HUES64 (cell line): ENCODE results near the gene MAP4K4.

Experiments used
- H3K27ac ChIP-seq: 2 replicates; pipeline ENCODE4 v1.7.0; 2013; ENCODE audit warnings: low read depth, low read length, inconsistent platforms
- H3K27me3 ChIP-seq: 2 replicates; pipeline ENCODE4 v1.6.1; 2013; ENCODE audit warnings: mild to moderate bottlenecking, low read length; ENCODE audit not compliant: insufficient read depth
- H3K36me3 ChIP-seq: 2 replicates; pipeline ENCODE4 v1.6.1; 2013; ENCODE audit warnings: mild to moderate bottlenecking, low read length; ENCODE audit not compliant: insufficient read depth
- H3K4me1 ChIP-seq: 2 replicates; pipeline ENCODE4 v1.6.1; 2013; ENCODE audit warnings: mild to moderate bottlenecking, low read length, moderate library complexity; ENCODE audit not compliant: insufficient read depth
- H3K4me3 ChIP-seq: 2 replicates; pipeline ENCODE4 v1.5.1; 2013; ENCODE audit warnings: mild to moderate bottlenecking, low read length, moderate library complexity
- H3K9ac ChIP-seq: 2 replicates; pipeline ENCODE4 v1.6.1; 2013; ENCODE audit warnings: mild to moderate bottlenecking, low read depth, low read length
- H3K9me3 ChIP-seq: 2 replicates; pipeline ENCODE4 v1.6.1; 2013; ENCODE audit warnings: low read depth, low read length; ENCODE audit not compliant: insufficient read depth
- WGBS: fragments of 150-250, 120-280 bp; methylation state at CpG from one replicate; pipeline ENCODE4 v1.1.7; 2013; ENCODE audit warnings: missing lambda C conversion rate; 5-methylcytosine and 5-hydroxymethylcytosine counted together

Gene MAP4K4

DNA sequence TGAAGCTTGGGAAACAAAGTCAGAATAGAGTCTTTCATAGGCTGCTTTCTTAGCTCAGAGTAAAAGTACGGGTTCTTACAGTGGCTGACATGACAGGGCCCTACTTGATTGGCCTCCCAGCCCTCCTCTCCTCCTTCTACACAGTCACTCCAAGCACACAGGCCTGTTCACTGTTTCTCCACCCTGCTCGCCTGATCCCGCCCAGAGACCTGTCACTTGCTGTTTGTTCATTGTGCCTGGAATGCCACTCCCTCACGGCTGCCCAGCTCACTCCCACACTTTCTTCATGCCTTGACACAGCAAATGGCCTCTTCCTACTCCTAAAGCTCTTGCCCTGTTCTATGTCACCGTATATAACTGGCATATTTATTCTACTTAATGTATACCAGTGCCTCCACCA lies 104.8 kb downstream of the MAP4K4 start:
- Histone ChIP-seq H3K4me1 (peaks cover 42% of the 10 kb centered on the region), H3K4me3 (no peak overlapping the region), H3K36me3 (no peaks in the 10 kb centered on the region), H3K9me3 (no peaks in the 10 kb centered on the region), H3K27ac (no peak overlapping the region), H3K9ac (no peak overlapping the region), H3K27me3 (no peaks in the 10 kb centered on the region)
- 89% methylated on average over 5 of the region's 5 CpGs for WGBS

DNA sequence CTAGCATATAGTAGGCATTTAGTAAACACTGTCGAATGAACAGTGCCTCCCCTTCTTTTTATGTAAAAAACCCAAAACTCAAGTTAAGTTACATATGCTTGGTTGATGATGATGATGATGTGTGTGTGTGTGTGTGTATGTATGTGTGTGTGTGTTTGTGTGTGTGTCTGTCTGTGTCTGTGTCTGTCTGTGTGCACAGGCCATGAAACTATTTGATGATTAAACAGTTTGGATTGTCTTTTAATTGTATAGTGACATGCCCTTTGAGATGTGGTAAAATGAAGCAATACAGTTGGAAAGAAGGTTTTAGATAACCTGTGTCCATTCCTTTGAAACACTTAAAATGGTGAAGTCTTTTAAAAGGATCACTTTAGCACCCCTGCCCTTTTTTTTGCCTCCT lies 105.6 kb downstream of the MAP4K4 start:
- WGBS = 92% methylated on average over 1 of the region's 1 CpG
- no peak overlapping the region for H3K4me3 ChIP-seq
- no peak overlapping the region for H3K9ac ChIP-seq
- peaks cover 50% of the 10 kb centered on the region for H3K4me1 ChIP-seq
- H3K9me3 ChIP-seq = no peaks in the 10 kb centered on the region
- H3K36me3 ChIP-seq = no peaks in the 10 kb centered on the region
- H3K27ac ChIP-seq = no peak overlapping the region
- H3K27me3 ChIP-seq = no peaks in the 10 kb centered on the region

DNA sequence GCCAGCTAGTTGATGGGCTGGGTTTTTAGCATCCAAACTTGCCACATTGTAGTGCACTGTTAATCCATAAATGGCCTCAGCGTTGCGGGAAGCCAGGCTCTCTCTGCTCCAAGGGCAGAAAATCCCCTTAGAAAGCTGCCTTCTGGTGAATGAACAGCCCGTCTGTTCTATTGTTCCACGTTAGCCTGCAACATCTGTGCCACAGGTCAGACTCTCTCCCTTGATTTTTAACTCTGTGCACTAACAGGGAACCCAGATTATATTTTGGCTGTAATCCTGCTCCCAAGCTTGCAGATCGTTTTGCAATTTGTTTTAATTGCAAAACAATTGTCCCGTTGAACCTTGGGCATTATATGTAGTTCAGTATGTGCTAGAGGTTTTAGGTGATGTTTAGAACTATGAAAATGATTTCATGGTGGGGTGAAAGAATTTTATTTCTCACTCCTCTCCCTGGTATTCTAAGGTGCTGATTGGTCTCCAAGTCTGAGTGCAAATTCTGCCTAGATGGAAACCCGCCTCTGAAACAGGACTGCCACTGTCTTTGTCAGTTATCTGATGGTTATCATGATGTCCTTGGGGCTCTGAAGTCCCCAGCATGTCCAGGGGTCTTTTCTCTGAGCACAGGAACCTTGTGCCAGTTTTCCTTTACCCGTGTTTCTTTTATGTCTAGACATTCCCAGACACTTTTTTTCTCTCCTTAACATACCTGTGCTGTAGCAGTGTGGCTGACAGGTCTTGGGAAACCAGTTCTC lies 106.6 kb downstream of the MAP4K4 start:
- H3K36me3 ChIP-seq = no peaks in the 10 kb centered on the region
- H3K4me3 ChIP-seq = no peak overlapping the region
- H3K4me1 ChIP-seq = peaks cover 60% of the 10 kb centered on the region
- H3K27ac ChIP-seq = peak overlapping the region; percentile 46
- H3K9ac ChIP-seq = no peak overlapping the region
- H3K27me3 ChIP-seq = no peaks in the 10 kb centered on the region
- no peaks in the 10 kb centered on the region for H3K9me3 ChIP-seq
- WGBS = 76% methylated on average over 8 of the region's 8 CpGs

DNA sequence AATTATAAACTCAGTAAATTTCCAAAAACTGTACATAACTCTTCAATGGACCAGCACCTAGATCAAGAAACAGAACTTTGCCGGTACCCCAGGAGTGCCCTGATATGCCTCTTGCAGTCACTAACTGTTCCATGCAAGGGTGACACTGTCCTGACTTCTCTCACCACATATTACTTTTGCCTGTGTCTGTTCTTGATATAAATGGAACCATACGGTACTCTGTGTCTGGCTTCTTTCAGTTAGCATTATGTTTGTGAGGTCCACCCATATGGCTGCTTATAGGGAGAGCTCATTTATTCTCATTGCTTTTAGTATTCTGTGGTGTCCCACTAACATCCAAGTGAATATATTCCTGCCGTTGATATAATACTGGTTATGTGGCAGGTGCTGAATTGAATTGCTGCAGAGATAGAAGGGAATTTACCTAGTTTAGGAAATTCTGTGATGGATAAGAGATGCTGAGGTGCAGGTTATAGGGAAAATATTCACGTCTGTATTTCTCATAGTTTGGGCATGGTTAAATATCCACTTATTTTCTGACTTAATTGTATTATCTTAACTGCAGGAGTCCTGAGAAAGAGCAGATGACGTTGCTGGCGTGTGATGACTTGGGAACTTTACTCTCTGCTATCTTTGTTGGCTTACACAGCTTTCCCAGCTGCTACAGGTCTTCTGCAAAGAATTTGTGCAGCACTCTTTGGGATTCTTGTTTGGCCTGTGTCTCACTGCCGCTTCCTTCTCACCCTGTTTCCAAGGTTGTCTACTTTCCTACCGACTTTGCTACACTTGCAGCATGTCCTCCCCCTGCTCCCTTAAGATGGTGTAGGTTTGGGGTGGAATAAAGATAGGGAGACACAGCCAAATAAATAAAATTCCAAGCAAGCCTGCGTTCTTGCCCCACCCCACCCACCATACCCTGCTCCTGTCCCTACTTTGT lies 107.9 kb downstream of the MAP4K4 start:
- Histone ChIP-seq H3K4me3 (no peak overlapping the region), H3K9me3 (no peaks in the 10 kb centered on the region), H3K27me3 (no peaks in the 10 kb centered on the region), H3K27ac (peak overlapping the region; percentile 63), H3K36me3 (no peaks in the 10 kb centered on the region), H3K4me1 (peaks cover 70% of the 10 kb centered on the region), H3K9ac (peak overlapping the region; percentile 49; the same call in 1 of the 2 replicates)
- WGBS = 68% methylated on average over 7 of the region's 9 CpGs

DNA sequence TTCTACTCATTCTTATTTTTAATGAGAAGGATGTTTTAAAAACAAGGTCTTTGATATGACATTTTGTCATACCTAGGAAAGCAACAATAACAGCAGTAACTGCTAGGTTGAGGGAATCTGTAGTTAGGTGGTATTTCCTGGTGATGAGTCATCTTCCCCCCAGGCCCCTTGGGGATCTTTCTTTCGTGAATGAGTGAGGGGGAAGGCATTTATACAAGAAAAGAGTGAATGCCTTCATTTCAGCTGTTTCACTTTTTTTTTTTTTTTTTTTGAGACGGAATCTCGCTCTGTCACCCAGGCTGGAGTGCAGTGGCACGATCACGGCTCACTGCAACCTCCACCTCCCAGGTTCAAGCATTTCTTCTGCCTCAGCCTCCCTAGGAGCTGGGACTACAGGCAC lies 108.6 kb downstream of the MAP4K4 start:
- H3K27ac ChIP-seq = peak overlapping the region; percentile 63
- no peaks in the 10 kb centered on the region for H3K36me3 ChIP-seq
- H3K4me1 ChIP-seq = peaks cover 70% of the 10 kb centered on the region
- no peaks in the 10 kb centered on the region for H3K9me3 ChIP-seq
- 40% methylated on average over 5 of the region's 5 CpGs for WGBS
- H3K27me3 ChIP-seq = no peaks in the 10 kb centered on the region
- no peak overlapping the region for H3K4me3 ChIP-seq
- peak overlapping the region; percentile 49; the same call in 1 of the 2 replicates for H3K9ac ChIP-seq

DNA sequence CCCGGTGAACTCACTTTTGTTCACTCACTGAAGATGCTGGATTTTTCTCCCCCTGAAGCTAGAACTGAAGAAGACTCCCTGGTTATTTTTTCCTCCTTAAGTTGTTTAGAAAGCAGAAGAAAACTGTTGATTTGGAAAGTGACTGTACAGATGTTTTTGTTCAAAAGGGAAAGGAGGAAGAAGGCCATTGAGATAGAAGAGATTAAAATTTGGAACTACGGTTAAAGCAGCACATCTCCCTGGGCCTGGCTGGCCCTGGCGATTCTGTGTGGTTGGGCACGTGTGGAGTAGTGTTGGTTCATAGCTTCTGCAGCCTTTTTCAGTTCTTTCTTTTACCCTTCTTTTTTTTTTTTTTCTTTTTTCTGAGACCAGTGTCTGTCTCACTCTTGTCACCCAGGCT lies 109.2 kb downstream of the MAP4K4 start:
- 85% methylated on average over 4 of the region's 4 CpGs for WGBS
- H3K9me3 ChIP-seq = no peaks in the 10 kb centered on the region
- H3K27me3 ChIP-seq = no peaks in the 10 kb centered on the region
- H3K4me1 ChIP-seq = peaks cover 70% of the 10 kb centered on the region
- H3K36me3 ChIP-seq = no peaks in the 10 kb centered on the region
- H3K4me3 ChIP-seq = no peak overlapping the region
- H3K27ac ChIP-seq = peak overlapping the region; percentile 63
- no peak overlapping the region; the same call in 1 of the 2 replicates for H3K9ac ChIP-seq

DNA sequence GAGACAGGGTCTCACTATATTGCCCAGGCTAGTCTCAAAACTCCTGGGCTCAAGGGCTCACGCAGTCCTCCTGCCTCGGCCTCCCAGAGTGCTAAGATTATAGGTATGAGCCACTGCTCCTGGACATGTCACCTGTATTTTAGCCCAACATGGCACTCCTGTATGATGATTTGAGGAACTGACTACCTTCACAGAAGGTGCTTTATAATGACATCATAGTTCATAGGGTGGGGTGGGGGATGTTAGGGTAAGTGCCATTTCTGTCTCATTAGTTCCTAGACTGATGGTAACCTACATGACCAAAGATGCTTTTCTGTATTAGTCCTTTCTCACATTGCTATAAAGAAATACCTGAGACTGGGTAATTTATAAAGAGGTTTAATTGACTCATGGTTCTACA lies 109.7 kb downstream of the MAP4K4 start:
- 96% methylated on average over 2 of the region's 2 CpGs for WGBS
- Histone ChIP-seq H3K9ac (no peak overlapping the region), H3K36me3 (no peaks in the 10 kb centered on the region), H3K9me3 (no peaks in the 10 kb centered on the region), H3K4me1 (peaks cover 67% of the 10 kb centered on the region), H3K4me3 (no peak overlapping the region), H3K27me3 (no peaks in the 10 kb centered on the region), H3K27ac (no peak overlapping the region)

DNA sequence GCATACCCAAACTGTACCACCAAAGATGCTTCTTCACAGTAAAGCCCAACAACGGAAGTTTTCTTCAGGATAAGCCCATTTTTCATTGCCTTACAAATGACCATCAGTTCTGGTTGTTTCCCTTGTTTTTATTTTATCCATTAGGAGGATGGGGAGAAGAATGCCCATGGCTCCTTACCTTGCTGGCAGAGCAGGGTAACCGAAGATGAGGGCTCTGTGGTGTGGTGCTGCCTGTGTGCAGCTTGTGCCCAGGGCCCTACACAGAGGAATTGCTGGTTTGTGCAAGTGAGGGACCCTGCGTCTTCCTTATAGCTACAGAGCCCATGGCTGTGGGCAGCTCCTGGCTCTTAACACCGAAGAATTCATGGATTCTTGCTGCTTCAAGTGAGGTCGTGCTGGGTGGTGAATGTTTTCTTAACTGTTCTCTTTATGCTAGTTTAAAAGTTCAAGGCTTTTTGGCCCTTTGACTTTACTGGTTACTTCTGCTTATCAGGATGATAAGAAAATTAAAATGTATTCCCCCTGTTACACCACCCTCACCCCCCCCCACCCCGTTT lies 110.6 kb downstream of the MAP4K4 start:
- no peaks in the 10 kb centered on the region for H3K36me3 ChIP-seq
- no peaks in the 10 kb centered on the region for H3K27me3 ChIP-seq
- H3K4me3 ChIP-seq = no peak overlapping the region
- no peaks in the 10 kb centered on the region for H3K9me3 ChIP-seq
- peaks cover 66% of the 10 kb centered on the region for H3K4me1 ChIP-seq
- WGBS = 50% methylated on average over 5 of the region's 6 CpGs
- H3K9ac ChIP-seq = no peak overlapping the region
- H3K27ac ChIP-seq = peak overlapping the region; percentile 47; the same call in 1 of the 2 replicates

DNA sequence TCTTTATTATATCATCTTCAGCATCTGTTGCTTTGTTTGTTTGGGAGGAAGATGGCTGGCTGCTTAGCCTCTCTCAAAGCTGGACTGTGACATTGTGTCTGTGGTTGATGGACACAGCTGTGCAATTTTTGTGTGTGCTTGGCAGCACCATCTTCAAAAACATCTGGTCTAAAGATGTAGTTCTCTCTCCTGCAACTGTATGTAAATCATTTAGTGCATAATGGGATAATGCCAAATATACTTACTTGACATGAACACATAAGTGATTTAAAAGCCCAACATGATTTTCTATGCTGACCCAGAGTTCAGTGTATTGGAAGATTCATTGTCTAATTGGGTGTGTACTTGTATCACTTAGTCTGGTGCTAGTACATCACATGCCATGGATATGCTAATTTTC lies 112.2 kb downstream of the MAP4K4 start:
- Histone ChIP-seq H3K27ac (no peak overlapping the region), H3K9me3 (no peaks in the 10 kb centered on the region), H3K27me3 (no peaks in the 10 kb centered on the region), H3K9ac (no peak overlapping the region), H3K36me3 (no peaks in the 10 kb centered on the region), H3K4me1 (peaks cover 57% of the 10 kb centered on the region), H3K4me3 (no peak overlapping the region)

DNA sequence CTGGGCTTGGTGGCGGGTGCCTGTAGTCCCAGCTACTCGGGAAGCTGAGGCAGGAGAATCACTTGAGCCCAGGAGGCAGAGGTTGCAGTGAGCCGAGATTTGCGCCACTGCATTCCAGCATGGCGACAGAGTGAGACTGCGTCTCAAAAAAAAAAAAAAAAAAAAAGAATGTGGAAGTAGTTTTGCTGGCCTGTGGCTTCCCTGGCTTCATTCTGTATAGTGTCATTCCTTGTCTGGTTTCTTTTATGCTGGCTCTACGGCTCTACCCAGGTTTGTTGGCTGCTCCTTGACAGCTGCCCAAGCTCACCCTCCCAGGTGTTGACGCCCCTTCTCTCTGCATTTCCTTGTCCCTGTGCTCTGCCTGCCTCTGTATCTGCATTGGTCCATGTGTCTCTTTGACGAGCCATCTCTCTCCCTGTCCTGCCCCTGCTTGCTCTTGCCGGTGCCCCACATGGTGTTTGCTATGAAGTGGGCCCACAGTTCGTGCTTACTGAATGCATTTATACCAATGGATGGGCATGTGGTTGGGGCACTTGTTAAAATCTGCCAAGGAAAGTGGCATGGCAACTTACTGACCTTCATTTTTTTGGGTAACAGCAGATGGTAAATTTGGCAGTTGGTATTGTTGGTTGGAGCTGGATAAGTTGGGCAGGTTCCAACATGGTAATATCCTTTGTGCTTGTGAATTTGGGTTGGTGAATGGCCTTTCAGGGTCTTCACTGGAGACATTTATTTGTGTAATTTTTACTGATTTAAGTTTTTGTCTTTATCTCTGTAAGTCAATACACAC lies 113.9 kb downstream of the MAP4K4 start:
- Histone ChIP-seq H3K36me3 (no peaks in the 10 kb centered on the region), H3K9ac (no peak overlapping the region), H3K27ac (no peak overlapping the region), H3K9me3 (no peaks in the 10 kb centered on the region), H3K4me1 (peaks cover 57% of the 10 kb centered on the region), H3K4me3 (no peak overlapping the region), H3K27me3 (no peaks in the 10 kb centered on the region)
- 91% methylated on average over 11 of the region's 11 CpGs for WGBS
